H9 (cell line): ENCODE data around the gene KCNMA1. TPM values are rescaled to one million over a fixed set of nuclear protein-coding genes. Genes with fewer than 3 reads are reported as not detected.

Source experiments
- DNase-seq: peaks from one replicate; pipeline ENCODE4 v3.0.0-alpha.2; 2017
- H2AFZ ChIP-seq: one replicate; pipeline ENCODE4 v1.6.1; 2013; ENCODE audit warnings: mild to moderate bottlenecking, low read length, control low read depth, moderate library complexity
- H2AK5ac ChIP-seq: 2 replicates; pipeline ENCODE4 v1.6.1; 2013; ENCODE audit warnings: low read length, control low read depth, mixed read lengths; ENCODE audit not compliant: insufficient read length
- H2BK120ac ChIP-seq: one replicate; pipeline ENCODE4 v1.6.1; 2013; ENCODE audit warnings: low read depth, mild to moderate bottlenecking, low read length, control low read depth, inconsistent platforms; ENCODE audit not compliant: poor library complexity, severe bottlenecking
- H2BK12ac ChIP-seq: 2 replicates; pipeline ENCODE4 v1.6.1; 2013; ENCODE audit warnings: low read length, control low read depth, mixed read lengths, low read depth; ENCODE audit not compliant: insufficient read length
- H2BK15ac ChIP-seq: 2 replicates; pipeline ENCODE4 v1.6.1; 2013; ENCODE audit warnings: low read depth, low read length, control low read depth
- H2BK20ac ChIP-seq: one replicate; pipeline ENCODE4 v1.6.1; 2013; ENCODE audit warnings: low read depth, mild to moderate bottlenecking, low read length, control low read depth, inconsistent platforms; ENCODE audit not compliant: poor library complexity, severe bottlenecking
- H2BK5ac ChIP-seq: 2 replicates; pipeline ENCODE4 v1.6.1; 2013; ENCODE audit warnings: low read length, control low read depth, mixed read lengths; ENCODE audit not compliant: insufficient read length
- H3K14ac ChIP-seq: 2 replicates; pipeline ENCODE4 v1.6.1; 2013; ENCODE audit warnings: low read length, control low read depth; ENCODE audit not compliant: insufficient read depth
- H3K18ac ChIP-seq: 2 replicates; pipeline ENCODE4 v1.6.1; 2013; ENCODE audit warnings: low read depth, mild to moderate bottlenecking, mixed read lengths, low read length, control low read depth; ENCODE audit not compliant: insufficient read length
- H3K23ac ChIP-seq: 2 replicates; pipeline ENCODE4 v1.6.1; 2013; ENCODE audit warnings: low read length, control low read depth, mixed read lengths, low read depth; ENCODE audit not compliant: insufficient read length
- H3K23me2 ChIP-seq: 2 replicates; pipeline ENCODE4 v1.6.1; 2013; ENCODE audit warnings: low read depth, mild to moderate bottlenecking, mixed read lengths, low read length, control low read depth; ENCODE audit not compliant: insufficient read length, poor library complexity, severe bottlenecking
- H3K27ac ChIP-seq: 2 replicates; pipeline ENCODE4 v1.5.1; 2013; ENCODE audit warnings: low read length, control low read depth, mixed read lengths, low read depth; ENCODE audit not compliant: insufficient read length
- H3K27me3 ChIP-seq: 2 replicates; pipeline ENCODE4 v1.6.1; 2013; ENCODE audit warnings: low read length, control low read depth, inconsistent platforms; ENCODE audit not compliant: insufficient read depth
- H3K4ac ChIP-seq: 2 replicates; pipeline ENCODE4 v1.6.1; 2013; ENCODE audit warnings: low read depth, mild to moderate bottlenecking, control low read depth, inconsistent platforms, low read length, moderate library complexity
- H3K4me1 ChIP-seq: 2 replicates; pipeline ENCODE4 v1.6.1; 2013; ENCODE audit warnings: low read length, control low read depth, inconsistent platforms; ENCODE audit not compliant: insufficient read depth
- H3K4me2 ChIP-seq: 2 replicates; pipeline ENCODE4 v1.6.1; 2013; ENCODE audit warnings: low read length, control low read depth, mixed read lengths; ENCODE audit not compliant: insufficient read length, insufficient read depth
- H3K56ac ChIP-seq: 2 replicates; pipeline ENCODE4 v1.6.1; 2013; ENCODE audit warnings: low read depth, mild to moderate bottlenecking, mixed read lengths, low read length, control low read depth; ENCODE audit not compliant: insufficient read length
- H3K79me1 ChIP-seq: 2 replicates; pipeline ENCODE4 v1.6.1; 2013; ENCODE audit warnings: low read depth, mild to moderate bottlenecking, moderate library complexity, low read length, control low read depth, inconsistent platforms; ENCODE audit not compliant: insufficient read depth, poor library complexity, severe bottlenecking
- H3K79me2 ChIP-seq: 2 replicates; pipeline ENCODE4 v1.6.1; 2013; ENCODE audit warnings: low read length, control low read depth, inconsistent platforms; ENCODE audit not compliant: insufficient read depth
- H3K9ac ChIP-seq: 2 replicates; pipeline ENCODE4 v1.6.1; 2013; ENCODE audit warnings: low read length, control low read depth, mixed read lengths; ENCODE audit not compliant: insufficient read length; ENCODE audit errors: extremely low read depth
- H3K9me3 ChIP-seq: one replicate; pipeline ENCODE4 v1.6.1; 2013; ENCODE audit warnings: low read depth, low read length, inconsistent platforms; ENCODE audit not compliant: control insufficient read depth
- H3T11ph ChIP-seq: one replicate; pipeline ENCODE4 v1.6.1; 2013; ENCODE audit warnings: mild to moderate bottlenecking, low read length, control low read depth, inconsistent platforms
- H4K20me1 ChIP-seq: one replicate; pipeline ENCODE4 v1.6.1; 2013; ENCODE audit not compliant: control insufficient read depth, insufficient read length, insufficient read depth
- H4K5ac ChIP-seq: 2 replicates; pipeline ENCODE4 v1.6.1; 2013; ENCODE audit warnings: low read depth, mild to moderate bottlenecking, mixed read lengths, low read length, control low read depth; ENCODE audit not compliant: insufficient read length
- H4K8ac ChIP-seq: replicated peaks from 2 replicates; pipeline ENCODE4 v1.6.1; 2013; ENCODE audit warnings: low read length, control low read depth, mixed read lengths, low read depth; ENCODE audit not compliant: insufficient read length
- H4K91ac ChIP-seq: 2 replicates; pipeline ENCODE4 v1.6.1; 2013; ENCODE audit warnings: low read depth, mild to moderate bottlenecking, moderate library complexity, mixed read lengths, low read length, control low read depth; ENCODE audit not compliant: insufficient read length
- H3K27ac Mint-ChIP-seq, 3 experiments: 2 replicates in 2 of 3; 3 replicates in 1 of 3; pipeline ENCODE4 v1.8.0; 2020 to 2021; ENCODE audit warnings: mixed read lengths in 3 of 3, mild to moderate bottlenecking in 1 of 3, moderate library complexity in 1 of 3
- H3K27me3 Mint-ChIP-seq: 2 replicates; pipeline ENCODE4 v1.8.0; 2021; ENCODE audit warnings: low read depth, mild to moderate bottlenecking, moderate library complexity, mixed read lengths
- H3K36me3 Mint-ChIP-seq, 3 experiments: 2 replicates in 2 of 3; 3 replicates in 1 of 3; pipeline ENCODE4 v1.8.0; 2020 to 2021; ENCODE audit warnings: low read depth in 3 of 3, mixed read lengths in 3 of 3; ENCODE audit not compliant: insufficient read depth in 1 of 3
- H3K4me1 Mint-ChIP-seq, 2 experiments: 2 replicates each; pipeline ENCODE4 v1.8.0; 2020; ENCODE audit warnings: mixed read lengths in 2 of 2
- H3K4me3 Mint-ChIP-seq, 2 experiments: 2 replicates in 1 of 2; 3 replicates in 1 of 2; pipeline ENCODE4 v1.8.0; 2020 to 2021; ENCODE audit warnings: mild to moderate bottlenecking in 2 of 2, mixed read lengths in 2 of 2, moderate library complexity in 1 of 2
- H3K9me3 Mint-ChIP-seq, 2 experiments: 2 replicates in 1 of 2; 3 replicates in 1 of 2; pipeline ENCODE4 v1.8.0; 2020; ENCODE audit warnings: mild to moderate bottlenecking in 2 of 2, mixed read lengths in 2 of 2, moderate library complexity in 1 of 2
- WGBS: extraction: QIAGEN DNeasy Blood & Tissue Kit; methylation state at CpG from one replicate; pipeline ENCODE4 v1.1.7; 2013; ENCODE audit warnings: missing lambda C conversion rate, low lambda C conversion rate, mixed read lengths; ENCODE audit not compliant: insufficient read length; ENCODE audit errors: extremely low coverage; 5-methylcytosine and 5-hydroxymethylcytosine counted together
- total RNA-seq: library from RNA; stranded (reverse); gene quantifications from 2 replicates; pipeline ENCODE4 v1.2.1, GENCODE V29; 2021
- TF ChIP-seq, protein P1 (sequence below): fragments of 200-600 bp; sonication (generic); conservative IDR thresholded peaks from 3 replicates; pipeline ENCODE4 v1.8.0; 2021; ENCODE audit warnings: antibody characterized with exemption, mild to moderate bottlenecking

The KCNMA1 gene
- total RNA-seq, 1 experiment from 2014 or later, result 2.0 TPM

DNA sequence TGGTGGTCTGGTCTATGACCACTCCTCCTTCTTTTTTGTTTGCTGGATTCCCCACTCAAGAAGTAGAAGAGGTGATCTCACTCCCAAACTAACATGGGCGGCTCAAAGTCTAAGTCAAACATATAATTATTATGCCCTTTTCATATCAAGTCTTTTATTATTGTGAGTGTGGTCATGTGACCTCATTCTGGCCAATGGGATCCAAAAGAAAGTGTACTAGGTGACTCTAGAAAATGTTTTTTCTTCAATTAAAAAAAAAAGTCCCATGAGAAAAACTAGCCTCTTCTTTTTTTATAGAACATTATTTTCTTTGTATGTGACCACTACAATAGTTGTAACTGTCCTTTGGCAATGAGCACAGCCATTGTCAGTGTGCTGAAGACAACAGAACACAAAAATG, 772.7 kb downstream of the KCNMA1 start:
- Histone ChIP-seq H4K8ac (no peak overlapping the region), H2BK120ac (no peak overlapping the region)
- WGBS, result no CpG with 5 or more reads among the region's 1 CpG

More for the DNA sequence above, 772.7 kb downstream of the KCNMA1 start:
- H3K23me2 ChIP-seq, result no peaks in the 10 kb centered on the region
- no peak overlapping the region for H2AFZ ChIP-seq
- Mint-ChIP-seq H3K36me3 (no peaks in the 10 kb centered on the region; a peak in 2 of 7 replicates), H3K4me3 (no peak overlapping the region), H3K4me1 (no peaks in the 10 kb centered on the region), H3K9me3 (peaks cover 0 to 3% of the 10 kb centered on the region in 2 experiments; a peak in 2 of 5 replicates), H3K27ac (no peak overlapping the region), H3K27me3 (peaks cover 1% of the 10 kb centered on the region; the same call in 1 of the 2 replicates)
- no peak overlapping the region for H4K5ac ChIP-seq
- H3K27me3 ChIP-seq, result no peaks in the 10 kb centered on the region
- no peak overlapping the region for H2BK5ac ChIP-seq
- H3K18ac ChIP-seq, result no peak overlapping the region
- no peak overlapping the region for H3K9ac ChIP-seq
- no peak overlapping the region for H2AK5ac ChIP-seq
- H4K91ac ChIP-seq, result no peak overlapping the region
- H3K79me2 ChIP-seq, result no peaks in the 10 kb centered on the region
- no peaks in the 10 kb centered on the region for H3K79me1 ChIP-seq
- no peak overlapping the region for H3K27ac ChIP-seq
- H3K9me3 ChIP-seq, result no peaks in the 10 kb centered on the region
- H3T11ph ChIP-seq, result no peak overlapping the region
- H3K4ac ChIP-seq, result no peak overlapping the region
- no peak overlapping the region for H2BK12ac ChIP-seq
- no peak overlapping the region for H2BK20ac ChIP-seq
- no peak overlapping the region for H3K56ac ChIP-seq
- H3K23ac ChIP-seq, result no peak overlapping the region
- TF ChIP-seq, protein P1, sequence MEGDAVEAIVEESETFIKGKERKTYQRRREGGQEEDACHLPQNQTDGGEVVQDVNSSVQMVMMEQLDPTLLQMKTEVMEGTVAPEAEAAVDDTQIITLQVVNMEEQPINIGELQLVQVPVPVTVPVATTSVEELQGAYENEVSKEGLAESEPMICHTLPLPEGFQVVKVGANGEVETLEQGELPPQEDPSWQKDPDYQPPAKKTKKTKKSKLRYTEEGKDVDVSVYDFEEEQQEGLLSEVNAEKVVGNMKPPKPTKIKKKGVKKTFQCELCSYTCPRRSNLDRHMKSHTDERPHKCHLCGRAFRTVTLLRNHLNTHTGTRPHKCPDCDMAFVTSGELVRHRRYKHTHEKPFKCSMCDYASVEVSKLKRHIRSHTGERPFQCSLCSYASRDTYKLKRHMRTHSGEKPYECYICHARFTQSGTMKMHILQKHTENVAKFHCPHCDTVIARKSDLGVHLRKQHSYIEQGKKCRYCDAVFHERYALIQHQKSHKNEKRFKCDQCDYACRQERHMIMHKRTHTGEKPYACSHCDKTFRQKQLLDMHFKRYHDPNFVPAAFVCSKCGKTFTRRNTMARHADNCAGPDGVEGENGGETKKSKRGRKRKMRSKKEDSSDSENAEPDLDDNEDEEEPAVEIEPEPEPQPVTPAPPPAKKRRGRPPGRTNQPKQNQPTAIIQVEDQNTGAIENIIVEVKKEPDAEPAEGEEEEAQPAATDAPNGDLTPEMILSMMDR, result no peak
- no peak for DNase-seq
- H3K4me1 ChIP-seq, result no peaks in the 10 kb centered on the region
- H2BK15ac ChIP-seq, result no peak overlapping the region
- no peak overlapping the region for H3K14ac ChIP-seq
- no peaks in the 10 kb centered on the region for H4K20me1 ChIP-seq
- H3K4me2 ChIP-seq, result no peak overlapping the region
